Ishikawa (cell line): ENCODE data around the gene ABCC4.

Source experiments
- CEBPB ChIP-seq: IDR thresholded peaks from 2 replicates; pipeline ENCODE4 v1.6.1; 2012
- CREB1 ChIP-seq: IDR thresholded peaks from 2 replicates; pipeline ENCODE4 v1.6.1; 2012; ENCODE audit warnings: low read depth
- EGR1 ChIP-seq: IDR thresholded peaks from 2 replicates; pipeline ENCODE4 v1.6.1; 2012
- EP300 ChIP-seq: IDR thresholded peaks from 2 replicates; pipeline ENCODE4 v1.6.1; 2012; ENCODE audit warnings: borderline replicate concordance
- FOXM1 ChIP-seq: IDR thresholded peaks from 2 replicates; pipeline ENCODE4 v1.6.1; 2012; ENCODE audit warnings: low read depth, borderline replicate concordance
- NFIC ChIP-seq: IDR thresholded peaks from 2 replicates; pipeline ENCODE4 v1.6.1; 2012
- RAD21 ChIP-seq: IDR thresholded peaks from 2 replicates; pipeline ENCODE4 v1.6.1; 2012; ENCODE audit warnings: low read depth
- TAF1 ChIP-seq: IDR thresholded peaks from 2 replicates; pipeline ENCODE4 v1.6.1; 2012; ENCODE audit warnings: low read depth, mild to moderate bottlenecking
- TCF12 ChIP-seq: IDR thresholded peaks from 2 replicates; pipeline ENCODE4 v1.6.1; 2012; ENCODE audit warnings: low read depth
- TEAD4 ChIP-seq: IDR thresholded peaks from 2 replicates; pipeline ENCODE4 v1.6.1; 2012
- YY1 ChIP-seq: IDR thresholded peaks from 2 replicates; pipeline ENCODE4 v1.6.1; 2012; ENCODE audit warnings: low read depth
- ZBTB7A ChIP-seq: IDR thresholded peaks from 2 replicates; pipeline ENCODE4 v1.6.1; 2012; ENCODE audit warnings: low read depth
- TF ChIP-seq, protein P1 (sequence below): IDR thresholded peaks from 2 replicates; pipeline ENCODE4 v1.6.1; 2012
- TF ChIP-seq, protein P2 (sequence below): IDR thresholded peaks from 2 replicates; pipeline ENCODE4 v1.6.1; 2012
- TF ChIP-seq, protein P3 (sequence below): IDR thresholded peaks from 2 replicates; pipeline ENCODE4 v1.6.1; 2012; ENCODE audit warnings: low read depth, mild to moderate bottlenecking

Gene ABCC4

GRCh38 chr13:95341441-95341840 lies 40.2 kb upstream of the ABCC4 start:
- no peak for TF ChIP-seq TEAD4
- TF ChIP-seq TAF1, result no peak
- TF ChIP-seq, protein P1, sequence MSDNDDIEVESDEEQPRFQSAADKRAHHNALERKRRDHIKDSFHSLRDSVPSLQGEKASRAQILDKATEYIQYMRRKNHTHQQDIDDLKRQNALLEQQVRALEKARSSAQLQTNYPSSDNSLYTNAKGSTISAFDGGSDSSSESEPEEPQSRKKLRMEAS, result no peak
- TF ChIP-seq RAD21, result no peak
- no peak for TF ChIP-seq YY1
- no peak for TF ChIP-seq EGR1
- TF ChIP-seq NFIC, result no peak
- TF ChIP-seq FOXM1, result no peak

DNA sequence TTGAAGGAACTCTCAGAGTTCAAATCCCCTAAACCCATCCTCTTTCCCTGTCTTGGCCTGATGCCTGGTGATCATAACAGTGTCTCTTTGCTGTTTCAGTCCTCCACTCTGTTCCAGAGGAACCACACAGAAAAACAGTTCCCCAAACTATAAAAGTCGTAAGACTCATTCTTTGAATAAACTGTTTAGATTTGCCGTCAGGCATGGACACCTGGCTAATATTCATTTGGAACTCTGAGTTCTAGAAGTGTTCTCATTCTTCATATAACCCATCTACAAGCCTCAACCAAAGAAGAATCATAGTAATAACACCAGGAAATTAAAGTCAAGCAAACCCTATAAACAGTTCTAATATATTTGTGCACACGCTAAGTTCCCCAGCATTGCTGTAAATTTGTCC lies 37.7 kb upstream of the ABCC4 start:
- TF ChIP-seq CEBPB (no peak), YY1 (no peak), RAD21 (no peak), ZBTB7A (no peak), EGR1 (no peak), TEAD4 (no peak), FOXM1 (no peak), NFIC (no peak), EP300 (no peak), CREB1 (no peak), TAF1 (no peak), TCF12 (no peak)
- TF ChIP-seq, protein P2, sequence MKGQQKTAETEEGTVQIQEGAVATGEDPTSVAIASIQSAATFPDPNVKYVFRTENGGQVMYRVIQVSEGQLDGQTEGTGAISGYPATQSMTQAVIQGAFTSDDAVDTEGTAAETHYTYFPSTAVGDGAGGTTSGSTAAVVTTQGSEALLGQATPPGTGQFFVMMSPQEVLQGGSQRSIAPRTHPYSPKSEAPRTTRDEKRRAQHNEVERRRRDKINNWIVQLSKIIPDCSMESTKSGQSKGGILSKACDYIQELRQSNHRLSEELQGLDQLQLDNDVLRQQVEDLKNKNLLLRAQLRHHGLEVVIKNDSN, result no peak
- TF ChIP-seq, protein P1, result no peak
- TF ChIP-seq, protein P3, sequence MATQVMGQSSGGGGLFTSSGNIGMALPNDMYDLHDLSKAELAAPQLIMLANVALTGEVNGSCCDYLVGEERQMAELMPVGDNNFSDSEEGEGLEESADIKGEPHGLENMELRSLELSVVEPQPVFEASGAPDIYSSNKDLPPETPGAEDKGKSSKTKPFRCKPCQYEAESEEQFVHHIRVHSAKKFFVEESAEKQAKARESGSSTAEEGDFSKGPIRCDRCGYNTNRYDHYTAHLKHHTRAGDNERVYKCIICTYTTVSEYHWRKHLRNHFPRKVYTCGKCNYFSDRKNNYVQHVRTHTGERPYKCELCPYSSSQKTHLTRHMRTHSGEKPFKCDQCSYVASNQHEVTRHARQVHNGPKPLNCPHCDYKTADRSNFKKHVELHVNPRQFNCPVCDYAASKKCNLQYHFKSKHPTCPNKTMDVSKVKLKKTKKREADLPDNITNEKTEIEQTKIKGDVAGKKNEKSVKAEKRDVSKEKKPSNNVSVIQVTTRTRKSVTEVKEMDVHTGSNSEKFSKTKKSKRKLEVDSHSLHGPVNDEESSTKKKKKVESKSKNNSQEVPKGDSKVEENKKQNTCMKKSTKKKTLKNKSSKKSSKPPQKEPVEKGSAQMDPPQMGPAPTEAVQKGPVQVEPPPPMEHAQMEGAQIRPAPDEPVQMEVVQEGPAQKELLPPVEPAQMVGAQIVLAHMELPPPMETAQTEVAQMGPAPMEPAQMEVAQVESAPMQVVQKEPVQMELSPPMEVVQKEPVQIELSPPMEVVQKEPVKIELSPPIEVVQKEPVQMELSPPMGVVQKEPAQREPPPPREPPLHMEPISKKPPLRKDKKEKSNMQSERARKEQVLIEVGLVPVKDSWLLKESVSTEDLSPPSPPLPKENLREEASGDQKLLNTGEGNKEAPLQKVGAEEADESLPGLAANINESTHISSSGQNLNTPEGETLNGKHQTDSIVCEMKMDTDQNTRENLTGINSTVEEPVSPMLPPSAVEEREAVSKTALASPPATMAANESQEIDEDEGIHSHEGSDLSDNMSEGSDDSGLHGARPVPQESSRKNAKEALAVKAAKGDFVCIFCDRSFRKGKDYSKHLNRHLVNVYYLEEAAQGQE, result no peak

DNA sequence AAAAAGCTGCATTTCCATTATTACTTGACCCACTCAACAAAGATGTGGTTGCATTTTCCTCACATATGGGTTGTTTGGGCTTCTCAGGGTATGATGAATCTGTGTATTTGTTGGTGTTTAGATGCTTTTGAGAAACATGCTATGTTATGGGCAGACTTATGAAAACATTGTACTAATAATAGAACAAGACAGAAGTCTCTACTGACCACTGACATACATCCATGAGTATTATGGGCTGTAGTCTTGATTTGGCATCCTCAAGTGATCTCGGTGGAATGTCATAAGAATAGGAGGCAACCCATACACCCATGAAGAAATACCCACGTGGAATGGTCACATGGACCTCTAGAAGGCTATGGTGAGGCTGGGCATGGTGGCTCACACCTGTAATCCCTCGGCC lies 36.3 kb upstream of the ABCC4 start:
- no peak for TF ChIP-seq TAF1
- TF ChIP-seq, protein P1, result no peak
- TF ChIP-seq TEAD4, result no peak
- TF ChIP-seq, protein P3, result no peak
- no peak for TF ChIP-seq ZBTB7A
- TF ChIP-seq CEBPB, result no peak
- no peak for TF ChIP-seq FOXM1

GRCh38 chr13:95335667-95336066 lies 34.4 kb upstream of the ABCC4 start:
- TF ChIP-seq RAD21 (no peak), TEAD4 (no peak)
- TF ChIP-seq, protein P3, result no peak
- TF ChIP-seq, protein P1, result no peak

DNA sequence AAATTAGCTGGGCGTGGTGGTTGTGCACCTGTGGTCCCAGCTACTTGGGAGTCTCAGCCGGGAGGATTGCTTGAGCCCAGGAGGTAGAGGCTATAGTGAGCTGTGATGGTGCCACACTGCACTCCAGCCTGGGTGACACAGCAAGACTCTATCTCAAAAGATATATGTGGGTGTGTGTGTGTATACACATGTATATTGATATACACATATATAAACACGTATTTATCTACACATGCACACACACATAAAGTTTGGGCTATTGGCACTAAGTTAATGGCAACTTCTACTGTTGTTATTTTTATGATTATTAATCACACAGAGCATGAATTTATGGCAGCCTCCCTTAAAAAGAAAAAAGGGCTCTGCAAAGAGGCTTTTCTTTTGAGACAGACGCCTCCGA lies 27.1 kb upstream of the ABCC4 start:
- TF ChIP-seq FOXM1 (no peak), ZBTB7A (no peak), EP300 (no peak), CEBPB (no peak), NFIC (no peak), TEAD4 (no peak), TAF1 (no peak), YY1 (no peak), TCF12 (no peak), RAD21 (no peak), CREB1 (no peak), EGR1 (no peak)
- TF ChIP-seq, protein P3, result no peak
- TF ChIP-seq, protein P2, result no peak
- TF ChIP-seq, protein P1, result no peak
